ENCODE data around the gene MYO5A.

MYO5A gene

DNA sequence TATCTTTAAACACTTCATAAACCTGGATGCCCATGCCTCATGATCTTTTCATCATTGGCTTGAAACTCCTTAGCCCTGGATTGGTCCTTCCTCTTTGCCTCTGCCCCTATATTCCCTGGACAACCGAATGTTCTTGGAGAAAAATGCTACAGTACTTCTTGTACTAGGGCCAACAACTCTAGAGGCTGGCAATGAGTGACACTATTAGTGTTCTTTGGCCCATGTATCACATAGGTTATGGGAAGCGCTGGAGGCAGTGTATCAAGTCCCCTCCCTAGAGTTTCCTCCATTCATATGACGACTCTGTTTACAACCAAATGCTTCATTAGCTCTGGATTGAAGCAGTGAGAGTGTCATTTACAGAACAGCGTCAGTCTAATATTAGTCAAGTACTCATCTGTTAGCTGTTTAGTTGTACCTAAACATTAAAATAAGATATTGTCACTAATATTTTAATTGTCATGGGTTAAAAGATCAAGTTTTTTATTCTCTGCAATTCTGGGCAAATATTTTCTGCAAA, 166.6 kb downstream of the MYO5A start:
- no peak for DNase-seq (ENCODE audit: low spot score)

DNA sequence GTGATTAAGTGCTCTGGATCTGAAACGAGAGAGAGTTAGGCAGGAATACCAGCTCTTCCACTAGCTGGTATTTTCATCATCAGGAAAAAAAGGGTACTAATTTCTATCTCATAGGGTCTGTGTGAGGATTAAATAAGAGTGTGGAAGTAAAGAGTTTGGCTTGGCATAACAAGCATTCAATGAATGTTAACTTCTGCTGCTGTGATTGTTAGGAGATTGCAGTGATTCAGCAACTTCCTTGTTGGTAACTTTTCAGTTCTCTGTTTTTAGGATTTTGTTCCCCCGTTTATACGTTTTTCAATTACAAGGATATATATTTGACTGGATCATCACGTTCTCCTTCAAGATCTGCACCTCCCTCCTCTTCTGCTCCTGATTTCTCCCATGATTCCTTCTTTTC, 167.2 kb downstream of the MYO5A start:
- DNase-seq (ENCODE audit: low spot score): no peak

DNA sequence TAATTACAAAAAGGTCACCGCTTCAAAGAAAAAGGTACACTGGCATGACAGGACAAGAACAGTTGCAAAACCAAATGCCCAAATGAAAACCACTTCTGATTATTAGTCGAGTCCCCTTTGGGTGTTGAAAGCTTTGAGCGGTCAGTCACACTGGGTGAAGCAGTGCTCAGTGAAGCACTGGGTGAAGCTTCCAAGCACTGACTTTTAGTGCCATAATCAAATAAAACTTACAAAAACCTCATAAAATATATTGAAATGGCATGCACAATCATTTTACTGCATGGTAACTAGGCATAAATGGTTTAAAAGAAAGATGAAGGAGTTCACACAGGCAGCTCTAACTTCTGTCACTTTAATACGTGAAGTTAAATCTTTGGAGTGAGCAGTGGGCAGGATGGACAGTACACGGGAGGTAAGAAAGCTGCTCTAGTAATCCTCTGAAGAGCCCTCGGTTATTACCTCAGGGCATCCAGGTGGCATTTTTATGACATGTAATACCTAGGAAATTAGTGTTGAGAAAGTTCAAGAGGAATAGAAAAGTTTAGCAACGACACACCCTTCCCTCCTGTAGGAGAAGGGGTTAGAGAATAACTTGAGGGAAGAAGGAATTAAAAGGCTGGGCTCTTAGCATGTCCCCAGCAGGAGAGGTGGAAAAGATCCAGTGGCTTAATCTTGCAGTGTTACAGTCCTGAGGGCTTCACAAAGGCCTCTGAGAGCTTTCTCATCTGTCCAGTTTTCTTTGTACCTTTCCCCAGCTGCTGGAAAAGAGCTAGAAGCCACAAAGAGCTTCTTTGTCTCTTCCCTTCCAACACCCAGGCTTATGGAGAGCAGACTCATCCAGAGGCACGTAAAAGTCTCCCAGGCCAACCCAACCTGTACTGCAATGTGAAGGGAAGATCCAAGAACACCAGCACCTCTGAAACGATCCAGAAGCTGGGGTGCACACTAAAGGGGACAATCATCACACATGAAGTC, 168.2 kb downstream of the MYO5A start:
- no peak for DNase-seq (ENCODE audit: low spot score)

DNA sequence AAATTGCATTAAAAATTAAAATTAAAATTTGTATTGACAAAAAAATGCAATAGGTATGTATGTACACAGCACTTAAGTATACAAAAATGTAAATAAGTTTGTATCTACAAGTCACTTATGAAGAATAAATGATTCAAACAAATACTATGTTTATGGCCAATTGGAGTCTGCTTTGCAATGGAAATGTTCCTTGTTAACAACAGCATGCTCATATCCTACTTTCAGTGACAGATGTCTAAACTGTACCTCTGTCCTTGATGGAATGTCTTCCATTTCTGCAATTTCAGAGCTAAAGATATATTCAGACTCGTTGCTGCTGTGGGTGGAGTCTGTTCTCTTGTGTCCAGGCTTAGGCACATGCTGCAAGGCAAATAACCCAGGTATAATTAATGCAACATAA, 169.0 kb downstream of the MYO5A start:
- DNase-seq (ENCODE audit: low spot score): no peak

DNA sequence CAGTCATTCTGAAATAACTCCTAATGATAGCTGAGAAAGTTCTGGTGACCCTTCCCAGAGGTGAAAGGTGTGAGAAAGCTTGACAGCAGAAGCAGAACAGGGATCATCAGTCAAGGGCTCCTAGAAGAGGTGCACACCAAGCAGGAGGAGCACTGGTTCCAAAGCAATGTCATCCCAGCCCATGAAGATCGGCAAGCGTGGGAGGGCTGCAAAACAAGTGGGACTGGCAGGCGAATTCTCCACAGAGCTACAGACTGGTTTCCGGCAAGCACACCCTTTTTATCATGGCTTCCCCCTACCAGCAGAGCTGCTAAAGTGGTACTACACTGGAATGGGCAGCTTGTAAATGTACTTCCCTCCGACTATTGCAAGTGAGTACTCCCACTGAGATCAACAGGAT, 170.7 kb downstream of the MYO5A start:
- no peak for DNase-seq (ENCODE audit: low spot score)

DNA sequence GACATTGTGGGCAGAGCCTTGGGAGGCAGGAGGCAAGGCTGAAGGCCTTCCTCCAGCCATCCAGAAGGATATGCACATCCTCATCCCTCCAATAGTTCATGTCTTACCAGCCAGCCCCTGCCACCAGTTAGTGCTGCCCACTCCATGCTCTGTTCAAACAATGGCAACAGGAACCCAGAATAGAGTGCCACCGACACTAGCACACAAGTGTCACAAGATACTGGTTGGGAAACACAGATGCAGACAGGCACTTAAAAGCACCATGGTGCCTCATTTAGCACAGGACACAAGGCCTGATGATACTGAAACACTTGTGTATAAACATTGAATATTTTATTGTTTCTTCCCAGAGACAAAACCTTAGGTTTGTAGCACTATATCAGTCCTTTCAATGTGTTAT, 176.6 kb downstream of the MYO5A start:
- DNase-seq (ENCODE audit: low spot score): no peak

DNA sequence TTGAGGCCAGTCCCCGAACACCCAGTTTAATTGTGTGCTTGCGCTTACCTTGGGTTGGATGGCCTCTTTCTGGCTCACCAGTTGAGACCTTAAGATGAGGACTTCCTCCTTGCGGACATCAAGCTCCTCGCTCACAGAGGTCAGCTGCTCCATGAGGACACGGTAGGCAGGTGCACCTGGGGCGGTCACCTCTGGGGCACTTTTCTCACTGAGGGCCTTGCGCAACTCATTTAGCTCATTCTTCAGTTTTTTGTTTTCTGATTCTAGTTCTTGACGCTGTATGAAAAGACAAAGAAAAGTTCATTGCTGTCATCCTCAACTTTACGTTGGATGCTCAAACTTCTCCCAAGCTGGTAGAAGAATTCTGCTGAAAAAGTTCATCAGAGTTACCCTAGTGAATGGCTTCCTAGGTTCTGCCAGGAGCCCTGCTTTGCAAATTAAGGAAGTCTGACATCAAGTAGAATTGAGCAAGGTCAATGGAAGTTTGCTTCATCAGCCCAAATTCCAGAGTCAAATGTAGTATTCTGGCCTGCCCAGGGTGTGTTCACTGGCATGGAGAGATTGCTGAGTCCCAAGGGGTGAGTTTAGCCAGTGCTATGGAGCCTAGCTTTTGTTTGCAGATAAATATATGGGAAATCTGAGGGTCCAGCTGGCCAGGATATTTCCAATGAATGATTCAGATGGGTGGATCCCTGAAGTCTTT, 177.3 kb downstream of the MYO5A start:
- DNase-seq (ENCODE audit: low spot score): no peak

DNA sequence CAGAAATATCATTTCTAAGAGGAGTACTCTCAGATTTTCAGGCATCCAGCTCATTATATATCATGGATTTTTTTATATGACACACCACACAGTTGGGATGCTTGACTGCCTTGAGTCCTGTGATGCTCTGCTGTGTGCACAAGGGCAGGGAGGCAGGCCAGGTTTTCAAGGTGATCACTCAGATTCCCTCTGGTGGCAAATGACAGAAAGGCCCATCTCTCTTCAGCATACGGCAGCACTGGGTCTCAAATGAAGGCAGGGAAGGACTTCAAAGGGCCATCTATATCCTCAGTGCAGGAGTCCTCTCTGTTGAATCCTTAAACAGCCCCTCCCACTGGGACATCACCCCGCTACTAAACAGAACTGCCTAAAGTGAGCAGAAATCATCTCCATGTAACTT, 178.3 kb downstream of the MYO5A start:
- no peak for DNase-seq (ENCODE audit: low spot score)

DNA sequence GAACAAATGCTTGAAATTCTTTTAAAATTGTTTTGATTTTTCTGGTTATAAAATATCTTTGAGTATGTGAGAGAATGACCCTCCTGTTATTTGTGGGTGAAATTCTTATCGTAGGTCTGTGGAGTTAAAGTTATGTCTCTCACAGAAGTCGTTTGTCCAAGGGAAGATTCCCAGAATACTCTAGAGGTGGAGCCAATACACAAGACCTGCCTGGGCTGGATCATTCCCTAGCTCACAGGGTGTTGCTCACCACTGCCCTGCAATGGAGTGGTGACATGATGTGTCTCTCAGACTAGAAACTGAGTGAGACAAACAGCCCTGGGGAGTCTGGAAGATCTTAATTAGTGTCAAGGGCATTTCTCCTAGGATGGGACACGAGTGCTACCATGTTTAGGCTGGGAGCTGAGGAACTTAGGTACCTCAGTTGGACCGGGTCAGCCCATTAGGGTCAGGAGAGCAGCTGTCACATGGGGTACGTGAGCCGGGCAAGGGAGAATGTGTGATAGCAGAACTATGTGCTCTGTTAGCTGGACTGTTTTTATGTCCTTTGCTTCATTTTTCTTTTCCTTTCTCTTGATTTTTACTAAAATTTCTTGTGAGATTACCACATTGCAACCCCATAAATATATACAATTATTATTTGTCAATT, 179.5 kb downstream of the MYO5A start:
- DNase-seq (ENCODE audit: low spot score): no peak

DNA sequence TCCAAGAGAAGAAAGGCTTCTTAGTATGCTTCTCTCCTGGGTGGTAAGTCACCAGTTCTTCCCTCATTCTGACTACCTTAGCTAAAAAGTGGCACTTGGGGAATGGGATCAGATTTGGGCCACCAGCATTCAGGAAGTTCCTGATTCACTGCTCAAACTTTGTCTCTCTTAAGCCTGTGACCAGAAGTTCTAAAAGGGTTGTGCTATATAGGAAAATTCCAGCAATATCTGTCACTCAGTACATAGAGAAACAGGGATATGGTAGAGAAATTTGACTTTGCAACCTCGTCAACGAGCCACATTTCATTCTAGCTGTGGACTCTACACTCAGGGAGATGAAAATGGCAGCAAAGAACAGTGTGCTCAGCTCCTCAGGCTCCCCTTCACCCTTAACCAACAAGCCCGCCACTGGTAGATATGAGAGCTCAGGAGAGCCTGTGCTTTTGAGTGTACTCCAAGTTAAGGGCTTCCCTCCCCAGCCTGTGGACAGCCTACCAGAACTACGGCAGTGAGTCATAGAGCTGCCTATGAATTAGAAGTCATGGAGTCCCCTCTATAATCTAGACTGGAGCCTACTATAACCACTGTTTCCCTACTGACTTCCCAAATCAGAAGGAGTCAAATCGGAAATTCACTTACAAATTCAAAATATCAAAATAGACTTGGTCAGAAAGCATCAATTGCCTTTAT, 180.5 kb downstream of the MYO5A start:
- DNase-seq (ENCODE audit: low spot score): no peak

DNA sequence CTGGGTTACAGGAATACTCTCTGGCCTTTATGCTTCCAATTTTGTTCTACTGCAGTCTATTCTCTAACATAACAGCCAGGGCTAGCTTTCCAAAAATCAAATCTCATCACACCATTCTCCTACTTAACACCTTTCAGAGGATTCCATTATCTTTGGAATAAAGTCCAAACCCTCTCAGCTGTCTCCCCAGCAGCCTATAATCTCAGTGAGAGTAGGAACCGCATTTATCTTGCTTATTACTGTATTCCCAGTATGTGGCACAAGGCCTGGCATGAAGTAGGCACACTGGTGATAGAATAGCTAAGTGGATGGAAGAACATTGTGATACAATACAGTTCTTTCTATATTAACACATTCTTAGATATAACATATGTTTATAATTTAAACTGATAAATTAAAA, 184.1 kb downstream of the MYO5A start:
- DNase-seq (ENCODE audit: low spot score): no peak

DNA sequence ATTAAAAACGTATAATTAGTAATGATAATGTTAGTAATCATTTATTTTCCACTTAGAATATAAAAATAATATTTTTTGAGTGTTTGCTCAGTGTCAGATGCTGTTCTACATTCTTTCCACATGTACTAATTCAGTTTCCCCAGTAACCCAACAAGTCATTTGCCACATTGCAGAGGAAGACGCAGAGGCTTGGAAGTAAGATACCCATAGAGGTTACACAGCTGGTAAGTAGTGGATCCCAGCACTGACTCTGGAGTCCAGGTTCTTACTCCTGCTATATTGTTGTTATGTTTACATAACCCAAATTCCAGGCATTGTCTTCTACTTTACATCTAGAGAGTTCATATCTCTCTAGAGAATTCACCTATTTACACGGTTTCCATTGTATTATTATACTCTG, 184.8 kb downstream of the MYO5A start:
- no peak for DNase-seq (ENCODE audit: low spot score)

DNA sequence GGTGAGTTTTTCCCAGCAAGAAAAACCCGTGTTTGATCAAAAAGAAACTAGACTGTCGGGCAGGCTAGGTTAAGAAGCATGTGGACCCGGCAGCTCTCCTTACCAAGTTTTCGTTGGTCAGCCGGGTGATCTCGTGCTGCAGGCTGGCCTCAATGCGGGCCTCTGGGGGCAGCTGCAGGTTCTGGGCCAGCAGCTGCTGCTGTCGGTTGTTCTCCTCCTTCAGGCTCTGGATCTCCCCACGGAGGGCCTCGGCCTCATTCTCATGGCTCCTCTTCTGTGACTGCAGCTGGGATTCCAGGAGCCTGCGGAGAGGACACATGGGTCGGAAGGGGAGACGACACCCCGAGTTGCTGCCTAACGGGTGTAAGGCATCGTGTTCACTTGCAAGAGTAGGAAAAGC, 188.6 kb downstream of the MYO5A start:
- no peak for DNase-seq (ENCODE audit: low spot score)

DNA sequence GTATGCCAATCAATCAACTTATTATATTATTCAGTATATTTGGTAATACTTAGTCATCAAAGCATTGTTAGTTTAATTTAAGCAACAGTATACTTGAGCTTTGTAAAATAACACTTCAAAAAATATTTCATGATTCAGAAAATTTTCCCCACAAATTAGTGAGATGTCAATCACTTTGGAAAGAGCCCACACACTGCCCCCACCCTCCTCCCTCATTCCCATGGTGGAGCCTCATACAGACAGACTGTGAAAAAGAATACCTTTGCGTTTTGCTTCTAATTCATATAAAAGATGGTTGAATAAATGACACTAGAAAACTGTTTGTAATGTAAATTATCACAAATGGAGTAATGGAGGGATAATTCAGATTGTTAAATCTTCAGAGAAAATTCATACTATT, 189.8 kb downstream of the MYO5A start:
- DNase-seq (ENCODE audit: low spot score): no peak

DNA sequence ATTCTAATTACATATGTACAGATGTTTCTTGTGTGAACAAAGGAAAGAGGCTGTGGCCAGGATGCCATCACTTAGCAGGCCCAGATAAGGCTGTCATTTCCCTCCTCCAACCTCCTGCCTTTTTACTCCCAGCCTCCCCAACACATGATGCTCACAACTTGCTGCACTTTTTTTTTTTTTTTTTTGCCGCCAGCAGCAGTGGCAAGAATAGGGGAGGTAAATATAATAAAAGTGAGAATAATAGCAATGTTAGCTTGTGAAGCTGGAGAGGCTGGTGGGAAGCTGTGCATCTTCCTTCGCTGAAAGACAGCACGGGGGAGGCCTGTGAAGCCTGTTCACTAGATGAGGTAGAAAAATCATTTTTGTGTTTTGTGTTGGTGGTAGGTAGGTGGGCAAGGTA, 190.6 kb downstream of the MYO5A start:
- no peak for DNase-seq (ENCODE audit: low spot score)

DNA sequence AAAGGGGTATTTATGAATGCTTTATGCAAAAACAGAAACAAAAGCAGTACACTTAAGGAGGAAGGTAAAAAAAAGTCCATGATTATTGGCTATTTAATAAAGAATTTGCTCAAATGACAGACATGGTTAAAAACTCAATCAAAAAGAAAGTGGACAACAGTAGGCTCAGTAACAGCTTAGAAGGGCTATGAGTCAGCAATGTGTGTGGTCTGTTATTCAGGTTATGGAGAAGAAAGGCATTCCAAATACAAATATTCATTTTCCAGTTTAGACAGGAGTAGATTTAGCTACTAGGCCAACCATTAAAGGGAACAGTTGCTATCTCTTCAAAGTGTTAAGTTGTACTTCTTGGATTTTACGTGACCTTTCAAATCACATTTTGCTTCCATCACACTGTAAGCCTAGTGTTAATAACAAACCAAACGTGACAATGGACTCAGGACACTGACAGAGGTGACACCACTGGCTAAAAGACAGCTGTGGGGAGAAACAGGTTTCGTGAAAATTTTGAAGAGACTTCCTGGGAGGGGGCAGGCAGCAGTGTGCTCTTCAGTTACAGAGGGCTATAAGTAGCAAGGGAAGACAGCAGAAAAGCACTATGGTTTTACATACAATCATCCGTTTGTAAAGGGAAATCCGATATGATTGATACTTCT, 191.4 kb downstream of the MYO5A start:
- DNase-seq (ENCODE audit: low spot score): peak; percentile 70

DNA sequence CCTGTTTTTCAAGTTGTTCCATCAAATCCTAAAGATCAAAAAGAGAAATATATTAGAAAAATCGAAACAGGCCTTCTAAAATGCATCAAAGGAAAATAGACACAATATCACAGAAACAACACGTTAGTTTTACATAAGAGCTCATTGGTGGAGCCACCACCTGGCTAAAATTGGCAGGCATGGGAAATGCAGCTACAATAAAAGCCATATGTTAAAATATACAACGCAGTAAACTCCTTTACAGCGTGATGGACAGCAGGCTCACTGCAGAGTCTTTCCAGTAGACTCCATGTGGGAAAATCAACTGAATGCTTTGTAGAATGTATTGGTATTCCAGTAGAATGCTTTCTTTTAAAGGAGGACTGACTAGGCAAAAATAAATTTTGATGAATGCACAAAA, 192.2 kb downstream of the MYO5A start:
- no peak for DNase-seq (ENCODE audit: low spot score)

DNA sequence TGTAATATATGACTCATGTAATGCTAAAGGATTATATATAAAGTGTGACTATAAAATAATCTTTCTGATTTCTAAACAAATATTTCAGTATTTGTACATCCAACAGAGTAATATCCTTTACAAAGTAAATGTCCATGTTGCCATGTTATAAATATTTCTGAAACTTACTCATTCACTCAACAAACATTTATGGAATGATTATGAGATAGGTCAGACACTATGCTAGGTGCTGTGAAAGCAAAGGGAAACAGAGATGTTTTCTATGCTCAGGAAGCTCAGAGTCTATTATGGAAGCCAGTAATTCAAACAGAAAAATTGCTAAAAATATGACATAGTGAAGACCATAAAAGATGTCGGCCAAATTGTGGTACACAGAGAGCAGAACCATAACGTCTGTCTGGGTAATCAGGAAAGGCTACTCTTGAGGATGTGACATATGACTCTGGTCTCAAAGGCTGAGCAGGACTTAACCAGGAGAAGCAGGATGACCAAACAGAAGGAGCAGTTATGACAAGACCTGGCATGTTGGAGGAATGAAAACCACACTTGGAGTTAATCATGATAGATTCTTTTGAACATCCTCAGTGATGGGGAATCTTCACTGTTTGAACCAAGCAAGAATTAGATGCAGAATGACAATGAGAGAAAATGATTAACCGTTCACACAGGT, 194.1 kb downstream of the MYO5A start:
- peak; percentile 55 for DNase-seq (ENCODE audit: low spot score)

DNA sequence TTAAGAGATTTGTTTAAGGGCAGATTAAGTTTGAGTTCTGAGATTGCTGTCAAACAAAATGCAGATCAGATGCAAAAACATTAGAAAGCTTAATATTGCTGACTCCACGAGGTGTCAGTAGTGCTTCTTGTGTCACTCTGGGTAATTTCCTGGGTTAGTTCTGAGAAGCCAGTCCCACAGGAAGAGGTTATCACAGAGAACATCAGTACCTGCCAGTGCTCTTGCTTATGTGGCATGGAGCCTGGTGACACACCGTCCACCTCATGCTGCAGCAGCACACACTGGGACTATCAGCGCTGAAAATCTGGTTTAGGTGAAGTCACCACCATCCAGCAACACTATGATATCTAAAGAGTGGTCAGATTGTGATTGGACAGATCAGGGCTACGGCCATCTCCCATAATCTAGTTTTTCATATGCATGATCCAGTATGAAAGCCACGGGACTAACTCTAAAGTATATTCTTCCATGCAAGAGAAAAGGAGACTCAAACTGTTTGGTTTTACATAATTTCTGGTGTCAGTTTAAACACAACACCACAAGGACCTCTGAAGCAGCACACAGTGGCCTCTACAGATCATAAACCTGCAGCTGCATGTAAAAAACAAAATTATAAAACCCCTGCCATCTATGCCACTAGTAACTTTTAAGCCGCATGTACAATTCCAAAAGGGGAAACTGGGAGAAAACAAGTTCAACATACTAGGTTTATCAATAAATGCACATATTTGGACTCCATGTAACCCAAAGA, 197.0 kb downstream of the MYO5A start:
- peak; percentile 69 for DNase-seq (ENCODE audit: low spot score)

DNA sequence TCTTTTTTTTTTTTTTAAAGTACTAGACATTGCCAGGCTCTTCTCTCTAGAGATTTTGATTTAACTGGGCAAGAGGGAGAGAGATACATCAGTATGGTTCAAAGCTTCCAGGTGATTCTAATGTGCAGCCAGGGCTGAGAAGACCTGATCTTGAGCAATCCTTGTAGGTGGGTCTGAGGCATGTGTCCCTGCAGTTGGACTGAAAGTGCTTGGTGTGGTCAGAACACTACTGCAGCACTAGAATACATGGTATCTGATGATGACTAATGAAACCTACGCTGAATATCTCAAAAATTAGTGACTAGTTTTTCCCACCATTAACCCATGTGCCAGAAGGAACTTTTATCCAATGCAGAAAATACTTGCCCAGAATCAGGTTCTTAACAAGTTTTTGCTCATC, 198.7 kb downstream of the MYO5A start:
- no peak for DNase-seq (ENCODE audit: low spot score)

Data from kidney tubule cell (primary cell).